Left hindlimb (tissue), 1 donor: ENCODE results near the gene RAB29.
"Not testable (repeated sequence)": the region's sequence is repeated elsewhere in the genome, so short reads cannot be mapped to it uniquely, and the experiment has no call there.

Experiments used
- DNase-seq: peaks from one replicate; pipeline ENCODE4 v3.0.0-alpha.2; 2018

The RAB29 gene, protein sequence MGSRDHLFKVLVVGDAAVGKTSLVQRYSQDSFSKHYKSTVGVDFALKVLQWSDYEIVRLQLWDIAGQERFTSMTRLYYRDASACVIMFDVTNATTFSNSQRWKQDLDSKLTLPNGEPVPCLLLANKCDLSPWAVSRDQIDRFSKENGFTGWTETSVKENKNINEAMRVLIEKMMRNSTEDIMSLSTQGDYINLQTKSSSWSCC

GRCh38 chr1:205775015-205775716 is at the start of gene RAB29:
Gene RAB29, minus strand, starts transcription at chr1:205775482. Its CDS starts 526 bp downstream, at chr1:205774956.
- peak; percentile 82 for DNase-seq

DNA sequence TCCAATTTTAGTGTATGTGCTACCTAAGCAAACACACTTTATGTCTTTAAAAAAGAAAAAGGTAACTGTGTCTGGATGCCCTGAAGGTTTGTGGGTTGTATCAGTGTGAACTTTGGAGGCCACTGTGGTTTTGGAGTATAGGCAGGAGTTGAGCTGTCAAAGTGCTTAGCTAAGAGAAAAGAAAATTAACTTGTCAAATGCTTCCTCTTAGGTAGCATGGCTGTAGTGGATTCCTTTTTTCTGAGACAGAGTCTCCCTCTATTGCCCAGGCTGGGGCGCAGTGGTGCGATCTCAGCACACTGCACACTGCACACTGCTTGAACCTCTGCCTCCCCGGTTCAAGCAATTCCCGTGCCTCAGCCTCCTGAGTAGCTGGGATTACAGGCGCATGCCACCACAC is 48.9 kb upstream of the RAB29 start:
- no peak for DNase-seq

- DNase-seq, result not testable (repeated sequence)
These were observed 48.0 kb upstream of the RAB29 start for GRCh38 chr1:205823260-205823659.

GRCh38 chr1:205822397-205822796 is 47.1 kb upstream of the RAB29 start:
- no peak for DNase-seq

- DNase-seq, result no peak
These were observed 42.7 kb upstream of the RAB29 start for GRCh38 chr1:205817988-205818387.

GRCh38 chr1:205817364-205817763 is 42.1 kb upstream of the RAB29 start:
- DNase-seq, result no peak

- DNase-seq, result no peak
These were observed 38.4 kb upstream of the RAB29 start for GRCh38 chr1:205813755-205814058.

GRCh38 chr1:205812878-205813754 is 37.8 kb upstream of the RAB29 start, which contains the start of gene SLC41A1:
Gene SLC41A1, minus strand, starts transcription at chr1:205813198. Its CDS starts 2,757 bp downstream, at chr1:205810441.
- DNase-seq, result peak; percentile 95

DNA sequence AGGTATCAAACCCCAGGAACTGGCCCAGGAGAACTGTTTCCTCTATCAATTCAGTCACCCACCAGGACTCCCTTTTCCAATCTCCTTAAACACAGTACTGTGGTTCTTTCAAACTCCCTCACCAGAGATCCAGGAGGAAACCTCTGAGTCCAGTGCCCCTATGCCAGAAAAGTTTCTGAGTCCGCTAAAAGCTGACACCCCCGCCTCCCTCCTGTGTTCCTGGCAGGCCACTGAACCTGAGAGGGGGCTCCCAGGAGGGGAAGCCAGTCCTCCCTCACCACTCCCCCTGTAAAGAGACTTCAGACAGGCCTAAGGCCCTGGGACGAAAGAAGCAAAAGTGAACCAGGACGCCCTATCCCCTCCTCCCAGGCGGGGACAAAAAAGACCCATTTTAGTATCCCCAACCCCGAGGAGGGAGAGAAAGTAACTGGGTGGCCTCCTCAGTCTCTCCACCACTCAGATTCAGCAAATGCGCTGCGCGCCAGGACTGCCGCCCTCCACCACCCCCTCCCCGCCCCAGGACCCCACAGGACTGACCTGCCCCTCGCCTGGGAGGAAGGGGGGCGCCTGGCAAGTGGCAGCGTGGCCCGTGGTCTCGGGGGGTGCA is 37.1 kb upstream of the RAB29 start:
- DNase-seq, result peak; percentile 64

DNA sequence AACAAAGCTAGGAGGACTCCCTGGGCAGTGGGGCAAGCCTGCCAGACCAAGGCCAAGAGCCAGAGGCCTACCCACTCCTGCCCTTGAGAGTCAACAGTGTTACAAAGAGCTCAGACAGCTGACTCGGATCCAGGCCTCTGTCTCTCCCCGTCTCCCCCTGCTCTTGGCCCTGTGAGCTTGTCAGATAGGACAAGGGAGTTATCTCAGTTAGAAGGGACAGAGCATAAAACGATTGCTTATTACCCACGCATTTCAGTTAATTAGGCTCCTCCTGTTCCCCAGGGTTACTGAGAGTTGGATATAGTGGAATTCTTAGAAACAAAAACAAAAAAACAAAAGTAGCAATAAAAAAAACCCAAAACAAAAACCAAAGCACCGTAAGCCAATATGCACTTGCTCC is 36.4 kb upstream of the RAB29 start:
- no peak for DNase-seq

- no peak for DNase-seq
These were observed 35.3 kb upstream of the RAB29 start for GRCh38 chr1:205810448-205811157.

GRCh38 chr1:205809942-205810345 is 34.7 kb upstream of the RAB29 start:
- no peak for DNase-seq

GRCh38 chr1:205809469-205809868 is 34.2 kb upstream of the RAB29 start:
- DNase-seq, result no peak

GRCh38 chr1:205805082-205805711 is 29.9 kb upstream of the RAB29 start:
- no peak for DNase-seq

DNA sequence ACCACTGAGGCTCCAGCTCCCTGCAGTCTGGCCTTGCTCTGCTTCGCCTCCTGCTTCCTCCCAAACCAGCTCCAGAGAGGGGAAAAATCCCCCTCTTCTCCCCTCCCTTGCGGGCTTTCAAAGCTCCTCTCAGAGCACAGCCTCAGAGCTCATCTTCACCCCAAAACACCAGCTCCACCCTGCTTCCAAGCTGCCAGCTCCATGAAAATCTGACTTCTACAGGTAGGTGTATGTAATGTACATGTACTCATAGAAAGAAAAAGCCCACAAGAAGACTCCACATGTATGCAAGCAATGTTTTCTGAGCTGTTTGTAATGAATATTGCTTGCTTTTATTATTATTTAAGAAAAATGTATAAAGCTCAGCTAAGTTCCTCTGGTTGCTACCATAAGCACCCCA is 29.3 kb upstream of the RAB29 start:
- no peak for DNase-seq

DNA sequence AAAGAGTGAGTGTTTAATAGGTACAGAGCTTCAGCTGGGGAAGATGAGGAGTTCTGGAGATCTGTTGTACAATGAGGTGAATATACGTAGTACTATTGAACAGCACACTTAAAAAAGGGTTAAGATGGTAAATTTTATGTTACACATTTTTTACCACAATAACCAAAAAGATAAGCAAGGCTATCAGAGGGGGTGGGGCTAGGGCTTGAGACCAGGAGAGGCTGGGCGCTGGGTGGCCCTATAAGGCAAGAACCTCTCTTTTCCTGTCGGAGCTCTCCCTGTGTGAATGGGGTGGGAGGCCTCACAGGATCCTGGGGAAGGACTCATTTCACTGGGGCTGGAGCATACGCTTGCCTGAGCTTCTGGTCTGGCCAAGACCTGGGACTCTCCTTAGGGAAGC is 28.7 kb upstream of the RAB29 start:
- DNase-seq, result no peak

- no peak for DNase-seq
These were observed 26.8 kb upstream of the RAB29 start for GRCh38 chr1:205802060-205802459.

DNA sequence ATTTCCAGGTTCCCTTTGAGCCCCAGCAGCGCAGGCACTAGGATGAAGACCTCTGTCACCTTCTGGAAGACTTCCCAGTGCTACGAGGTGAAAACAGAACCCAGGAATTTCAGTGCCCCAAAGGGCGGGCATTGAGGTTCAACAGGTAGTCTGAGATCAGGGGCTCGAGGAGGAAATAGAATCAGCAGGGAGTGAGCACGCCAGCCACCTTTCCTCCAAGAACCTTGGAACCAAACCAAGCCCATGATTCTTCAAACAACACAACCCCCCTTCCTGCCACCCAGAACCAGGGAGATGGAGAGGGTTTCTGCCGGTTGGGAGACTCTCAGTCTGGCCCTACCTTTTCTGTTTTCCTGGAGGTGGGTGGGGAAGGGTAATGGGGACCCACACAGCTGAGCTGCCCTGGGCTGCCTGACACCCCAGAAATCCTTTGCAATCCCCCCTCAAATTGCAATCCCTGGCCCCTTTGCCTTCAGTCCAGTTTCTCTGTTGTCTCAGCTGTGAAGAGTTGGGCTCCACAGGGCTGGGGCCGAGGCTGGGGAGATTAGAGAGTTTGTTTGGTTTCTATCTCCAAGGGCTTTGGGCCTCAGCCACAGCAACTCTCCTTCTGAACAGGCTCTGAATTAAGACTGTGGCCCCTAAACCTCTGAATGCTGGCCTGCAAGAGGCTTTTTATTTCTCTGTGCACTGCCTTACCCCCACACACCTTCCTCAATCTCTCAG is 25.9 kb upstream of the RAB29 start:
- DNase-seq, result no peak

- DNase-seq, result no peak
These were observed 25.1 kb upstream of the RAB29 start for GRCh38 chr1:205800427-205800826.

DNA sequence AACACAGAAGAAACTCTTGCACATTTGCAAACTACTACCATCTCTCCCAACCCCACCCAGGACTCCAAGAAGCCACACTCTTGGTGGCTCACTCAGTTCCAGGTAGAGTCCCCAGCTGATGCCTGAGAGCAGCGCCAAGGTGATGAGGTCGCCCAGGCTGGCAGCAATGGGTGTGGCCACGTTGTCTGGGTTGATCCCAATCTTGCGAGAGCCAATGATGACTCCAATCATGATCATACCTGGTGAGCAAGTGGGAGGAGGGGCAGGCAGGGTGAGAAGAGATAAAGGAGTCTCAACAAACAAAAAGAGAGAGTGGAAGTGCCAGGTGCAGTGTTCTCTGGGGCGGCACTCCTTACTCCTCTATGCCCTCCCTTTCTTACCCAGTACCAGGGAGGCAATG is 23.3 kb upstream of the RAB29 start:
- no peak for DNase-seq

- no peak for DNase-seq
These were observed 21.9 kb upstream of the RAB29 start for GRCh38 chr1:205797168-205797567.
